Smooth muscle cell (in vitro differentiated cells): ENCODE results near the gene STK24. TPM values are rescaled to one million over a fixed set of nuclear protein-coding genes. Genes with fewer than 3 reads are reported as not detected.

Source experiments
- DNase-seq: peaks from one replicate; lab custom pipeline; 2025; ENCODE audit not compliant: unreplicated experiment; lab: John Stamatoyannopoulos, UW
- H2AFZ ChIP-seq: fragments of 200-600 bp; sonication (generic); 2 replicates; pipeline ENCODE4 v1.6.0; 2016; ENCODE audit warnings: antibody characterized with exemption, low read depth, mild to moderate bottlenecking
- H3F3A ChIP-seq: fragments of 200-600 bp; sonication (generic); 2 replicates; pipeline ENCODE4 v1.6.0; 2017; ENCODE audit warnings: antibody characterized with exemption, low read depth
- H3K27ac ChIP-seq: fragments of 200-600 bp; sonication (generic); 2 replicates; pipeline ENCODE4 v1.5.1; 2016; ENCODE audit warnings: low read depth, mild to moderate bottlenecking
- H3K27me3 ChIP-seq: fragments of 200-600 bp; sonication (generic); 2 replicates; pipeline ENCODE4 v1.6.1; 2016; ENCODE audit warnings: low read depth, mild to moderate bottlenecking
- H3K36me3 ChIP-seq: fragments of 200-600 bp; sonication (generic); 2 replicates; pipeline ENCODE4 v1.5.1; 2016; ENCODE audit warnings: low read depth
- H3K4me1 ChIP-seq: fragments of 200-600 bp; sonication (generic); 2 replicates; pipeline ENCODE4 v1.5.1; 2016; ENCODE audit warnings: low read depth
- H3K4me2 ChIP-seq: fragments of 200-600 bp; sonication (generic); 2 replicates; pipeline ENCODE4 v1.6.0; 2016; ENCODE audit warnings: mild to moderate bottlenecking
- H3K4me3 ChIP-seq: fragments of 200-600 bp; sonication (generic); 2 replicates; pipeline ENCODE4 v1.5.1; 2016; ENCODE audit warnings: mild to moderate bottlenecking
- H3K79me2 ChIP-seq: fragments of 200-600 bp; sonication (generic); 2 replicates; pipeline ENCODE4 v1.6.0; 2016; ENCODE audit warnings: low read depth, mild to moderate bottlenecking
- H3K9ac ChIP-seq: fragments of 200-600 bp; sonication (generic); 2 replicates; pipeline ENCODE4 v1.6.0; 2016; ENCODE audit warnings: low read depth
- H3K9me3 ChIP-seq: fragments of 200-600 bp; sonication (generic); replicated peaks from 2 replicates; pipeline ENCODE4 v1.5.1; 2016; ENCODE audit warnings: low read depth
- H4K20me1 ChIP-seq: fragments of 200-600 bp; sonication (generic); 2 replicates; pipeline ENCODE4 v1.6.0; 2016; ENCODE audit warnings: low read depth
- CTCF ChIP-seq: fragments of 200-600 bp; sonication (generic); IDR thresholded peaks from 2 replicates; pipeline ENCODE4 v1.5.1; 2017; ENCODE audit warnings: borderline replicate concordance, mild to moderate bottlenecking, antibody characterized with exemption; ENCODE audit not compliant: insufficient read depth, poor library complexity, severe bottlenecking
- WGBS: methylation state at CpG from one replicate; pipeline ENCODE4 v1.1.7; 2016; ENCODE audit warnings: low lambda C conversion rate; 5-methylcytosine and 5-hydroxymethylcytosine counted together
- polyA plus RNA-seq: library from polyadenylated mRNA; unstranded; fragments of >200 nt; fragmentation: Nextera tagmentation; extraction: Ambion mirVana; gene quantifications from 2 replicates; pipeline ENCODE4 v1.2.1, GENCODE V29; 2016
- total RNA-seq: library from RNA; depleted of rRNA; stranded (reverse); fragments of >200 nt; gene quantifications from 2 replicates; pipeline ENCODE4 v1.2.3, GENCODE V29; 2014

STK24 gene
- total and polyA plus RNA-seq, 2 experiments from 2014 or later = 80.2 to 89.1 TPM

- H3F3A ChIP-seq = peaks cover 11% of the 10 kb centered on the region
- no peak overlapping the region for H3K9ac ChIP-seq
- H4K20me1 ChIP-seq = peaks cover 54% of the 10 kb centered on the region
- no peak overlapping the region for H3K27ac ChIP-seq
- no peak overlapping the region for H2AFZ ChIP-seq
- no peaks in the 10 kb centered on the region for H3K4me1 ChIP-seq
- H3K4me2 ChIP-seq = no peak overlapping the region
- peaks cover 4% of the 10 kb centered on the region for H3K36me3 ChIP-seq
- peaks cover 20% of the 10 kb centered on the region for H3K79me2 ChIP-seq
- DNase-seq = no peak
- H3K27me3 ChIP-seq = no peaks in the 10 kb centered on the region
- H3K4me3 ChIP-seq = no peak overlapping the region
- H3K9me3 ChIP-seq = no peaks in the 10 kb centered on the region
- no peak for TF ChIP-seq CTCF
- WGBS = 97% methylated on average over 18 of the region's 18 CpGs
Measured at GRCh38 chr13:98459171-98459681, 117.7 kb downstream of the STK24 start.

GRCh38 chr13:98458431-98458830, 118.5 kb downstream of the STK24 start:
- no peaks in the 10 kb centered on the region for H3K27me3 ChIP-seq
- no peak overlapping the region for H3K4me2 ChIP-seq
- no peak overlapping the region for H3K27ac ChIP-seq
- H3F3A ChIP-seq = peaks cover 11% of the 10 kb centered on the region
- H3K9me3 ChIP-seq = no peaks in the 10 kb centered on the region
- H3K4me3 ChIP-seq = no peak overlapping the region
- no peak for DNase-seq
- peaks cover 12% of the 10 kb centered on the region for H3K79me2 ChIP-seq
- no peaks in the 10 kb centered on the region for H3K4me1 ChIP-seq
- H2AFZ ChIP-seq = no peak overlapping the region
- WGBS = 92% methylated on average over 16 of the region's 16 CpGs
- peaks cover 54% of the 10 kb centered on the region for H4K20me1 ChIP-seq
- H3K9ac ChIP-seq = no peak overlapping the region
- peaks cover 4% of the 10 kb centered on the region for H3K36me3 ChIP-seq
- no peak for TF ChIP-seq CTCF

DNA sequence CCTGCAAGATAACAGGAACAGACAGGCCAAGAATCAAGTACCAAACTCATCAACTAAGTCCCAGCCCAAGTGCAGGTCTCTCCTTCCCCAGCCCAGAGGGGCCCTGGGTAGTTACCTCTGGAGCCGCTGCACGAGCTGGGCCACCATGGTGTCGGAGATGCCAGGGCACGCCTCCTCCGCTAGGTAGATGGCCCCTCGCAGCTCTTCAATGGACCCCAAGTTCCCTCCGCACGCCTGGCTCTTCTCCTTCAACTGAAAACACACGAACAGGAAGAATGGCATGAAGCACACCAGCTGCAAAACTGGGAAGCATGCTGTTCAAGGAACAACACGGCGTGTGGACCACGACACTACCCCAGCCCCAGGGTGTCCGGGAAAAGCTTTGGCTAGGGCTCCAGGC, 119.9 kb downstream of the STK24 start:
- Histone ChIP-seq H3K4me1 (no peaks in the 10 kb centered on the region), H3K4me2 (no peak overlapping the region), H3K4me3 (no peak overlapping the region), H3K9me3 (no peaks in the 10 kb centered on the region), H3K79me2 (no peaks in the 10 kb centered on the region), H3K27me3 (no peaks in the 10 kb centered on the region), H2AFZ (no peak overlapping the region), H3K36me3 (peaks cover 12% of the 10 kb centered on the region), H3K9ac (no peak overlapping the region), H4K20me1 (peaks cover 42% of the 10 kb centered on the region), H3K27ac (no peak overlapping the region), H3F3A (peaks cover 25% of the 10 kb centered on the region)
- WGBS = 93% methylated on average over 13 of the region's 13 CpGs
- TF ChIP-seq CTCF = no peak
- DNase-seq = no peak

DNA sequence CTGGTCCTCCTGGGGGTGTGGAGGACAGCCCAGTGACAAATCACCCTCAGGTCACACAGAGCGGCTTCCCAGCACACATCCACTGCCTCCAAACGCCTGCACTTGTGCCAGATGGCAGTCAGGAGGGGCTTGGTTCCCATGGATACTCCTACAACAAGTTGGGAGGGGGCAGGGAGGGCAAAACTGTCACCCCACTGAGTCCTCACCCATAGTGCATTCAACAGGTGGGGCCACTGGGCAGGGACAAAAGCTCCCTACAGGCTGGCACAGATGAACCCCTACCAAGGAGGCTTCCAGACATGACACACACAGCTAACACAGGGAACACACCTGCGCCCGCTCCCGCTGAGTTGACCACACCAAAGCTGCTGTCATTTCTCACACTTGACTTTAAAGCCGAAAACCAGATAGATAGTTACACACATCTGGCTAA, 120.5 kb downstream of the STK24 start:
- Histone ChIP-seq H3F3A (peaks cover 25% of the 10 kb centered on the region), H3K4me1 (no peaks in the 10 kb centered on the region), H3K9ac (no peak overlapping the region), H3K4me3 (no peak overlapping the region), H4K20me1 (peaks cover 39% of the 10 kb centered on the region), H3K27ac (no peak overlapping the region), H3K27me3 (no peaks in the 10 kb centered on the region), H3K9me3 (no peaks in the 10 kb centered on the region), H2AFZ (no peak overlapping the region), H3K79me2 (no peaks in the 10 kb centered on the region), H3K36me3 (peaks cover 13% of the 10 kb centered on the region), H3K4me2 (no peak overlapping the region)
- 89% methylated on average over 6 of the region's 6 CpGs for WGBS
- no peak for DNase-seq
- TF ChIP-seq CTCF = no peak
